GM21390 (cell line): ENCODE results near the gene CYP2D6.

Experiments used
- ATAC-seq: cut with Tn5 transposase; IDR thresholded peaks from one replicate; pipeline ENCODE4 v1.9.1; 2021; ENCODE audit not compliant: unreplicated experiment

The CYP2D6 gene

DNA sequence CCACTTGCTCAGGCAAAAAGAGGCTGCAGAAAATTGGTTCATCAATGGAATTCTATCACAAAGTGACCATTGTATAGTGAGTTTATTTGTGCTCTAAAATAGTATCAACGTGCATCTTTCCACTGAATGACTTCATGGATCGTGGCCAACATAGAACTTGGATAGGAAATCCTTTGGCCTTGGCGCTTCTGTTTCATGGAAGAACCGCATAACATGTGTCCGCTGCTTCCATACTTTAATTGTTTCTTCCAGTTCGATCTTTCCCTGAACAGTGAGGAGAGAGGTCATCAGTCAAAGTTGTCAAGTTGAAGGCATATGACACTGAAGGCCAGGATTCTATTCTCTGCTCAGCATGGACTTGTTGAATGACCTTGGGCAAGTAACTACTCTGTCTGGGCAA, 44.6 kb downstream of the CYP2D6 start:
- ATAC-seq, result no peak

DNA sequence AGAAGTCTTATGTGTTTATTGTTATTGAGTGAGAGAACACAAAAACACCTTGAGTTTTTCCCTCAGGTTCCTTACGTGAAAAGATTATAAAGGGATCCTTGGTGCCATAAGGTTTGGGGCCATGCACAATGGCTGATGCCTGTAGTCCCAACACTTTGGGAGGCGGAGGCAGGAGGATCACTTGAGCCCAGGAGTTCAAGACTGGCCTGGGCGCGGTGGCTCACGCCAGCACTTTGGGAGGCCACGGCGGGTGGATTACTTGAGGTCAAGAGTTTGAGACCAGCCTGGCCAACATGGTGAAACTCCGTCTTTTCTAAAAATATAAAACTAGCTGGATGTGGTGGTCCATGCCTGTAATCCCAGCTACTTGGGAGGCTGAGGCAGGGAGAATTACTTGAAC, 45.7 kb downstream of the CYP2D6 start:
- ATAC-seq, result no peak

DNA sequence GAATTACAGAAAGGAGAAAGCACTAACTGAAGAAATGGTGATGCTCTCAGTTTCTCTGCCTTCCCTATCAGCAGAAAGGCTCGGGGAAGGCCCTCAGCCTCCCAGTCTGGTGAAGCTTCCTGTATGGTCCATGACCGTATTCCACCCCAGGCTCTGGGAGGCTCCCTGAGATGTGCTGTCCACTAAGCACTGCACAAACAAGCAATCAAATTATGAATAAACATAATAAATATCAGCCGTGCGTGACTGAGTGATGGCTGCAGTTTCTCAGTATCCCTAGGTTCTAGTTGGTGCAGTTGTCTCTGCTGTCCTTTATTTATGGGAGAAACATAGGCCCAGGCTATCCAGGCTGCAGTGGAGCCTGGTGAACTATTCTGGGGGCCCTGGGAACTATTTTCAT, 47.5 kb downstream of the CYP2D6 start:
- no peak for ATAC-seq

DNA sequence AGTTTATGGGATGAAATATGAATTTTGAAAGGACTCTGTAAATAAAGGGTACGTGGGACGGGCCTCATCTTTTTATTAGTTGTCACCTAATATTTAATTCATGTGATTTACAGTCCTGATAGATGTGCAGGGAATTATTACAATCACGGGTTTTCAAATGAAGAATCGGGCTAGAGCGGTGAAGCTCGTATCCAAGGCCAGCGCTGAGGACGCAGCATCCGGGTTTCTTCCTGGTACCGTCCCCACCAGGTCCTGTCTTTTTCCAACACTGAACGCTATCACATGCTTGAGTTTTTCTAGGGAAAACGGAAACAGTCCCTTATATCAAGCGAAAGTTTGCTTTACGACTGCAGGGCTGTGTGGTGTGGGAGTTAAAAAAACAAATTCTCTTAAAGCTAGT, 50.3 kb downstream of the CYP2D6 start:
- ATAC-seq, result no peak

DNA sequence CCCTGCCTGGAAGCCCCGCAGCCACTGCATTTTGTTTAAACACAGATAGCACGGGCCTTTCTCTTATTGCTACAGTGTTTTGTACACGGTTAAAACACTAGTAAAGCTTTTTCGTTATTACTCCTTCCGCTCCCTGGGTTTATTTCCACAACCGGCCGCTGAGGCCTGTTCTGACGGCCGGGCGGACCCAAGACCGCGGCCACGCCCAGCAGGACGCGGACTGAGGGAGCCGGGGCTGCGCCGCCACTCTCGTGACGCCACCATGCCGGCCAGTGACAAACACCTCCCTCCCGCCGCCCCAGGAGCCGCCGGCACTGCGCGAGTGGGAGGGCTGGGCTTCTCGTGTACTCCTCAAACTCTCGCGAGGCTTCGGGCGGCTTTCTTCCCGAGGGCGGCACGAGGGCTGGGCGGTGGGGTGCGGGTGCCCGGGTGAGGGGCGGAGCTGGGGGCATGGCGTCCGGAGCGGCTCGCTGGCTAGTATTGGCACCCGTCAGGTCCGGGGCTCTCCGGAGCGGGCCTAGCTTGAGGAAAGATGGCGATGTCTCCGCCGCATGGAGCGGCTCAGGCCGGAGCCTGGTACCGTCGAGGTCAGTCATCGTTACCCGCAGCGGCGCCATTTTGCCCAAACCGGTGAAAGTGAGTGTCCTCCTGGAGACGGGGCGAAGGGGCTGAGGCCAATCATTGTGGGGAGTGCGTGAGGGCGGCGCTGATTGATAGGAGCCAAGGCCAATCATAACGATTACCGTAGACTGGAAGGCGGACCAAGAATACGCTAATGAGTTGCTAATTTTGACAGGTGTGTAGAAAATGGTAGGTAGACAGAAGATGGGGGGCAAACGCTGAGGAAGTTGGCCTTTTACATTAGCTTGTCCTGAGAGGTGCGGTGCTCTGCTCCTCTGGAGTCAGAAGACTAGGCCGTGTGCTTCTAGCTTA, 51.0 kb downstream of the CYP2D6 start, which contains the start of gene SMDT1:
Gene SMDT1 (plus strand): TSS at position 382 of the 933 bp plus-strand sequence. CDS start 69 bp downstream, at position 451.
- peak; percentile 78 for ATAC-seq

DNA sequence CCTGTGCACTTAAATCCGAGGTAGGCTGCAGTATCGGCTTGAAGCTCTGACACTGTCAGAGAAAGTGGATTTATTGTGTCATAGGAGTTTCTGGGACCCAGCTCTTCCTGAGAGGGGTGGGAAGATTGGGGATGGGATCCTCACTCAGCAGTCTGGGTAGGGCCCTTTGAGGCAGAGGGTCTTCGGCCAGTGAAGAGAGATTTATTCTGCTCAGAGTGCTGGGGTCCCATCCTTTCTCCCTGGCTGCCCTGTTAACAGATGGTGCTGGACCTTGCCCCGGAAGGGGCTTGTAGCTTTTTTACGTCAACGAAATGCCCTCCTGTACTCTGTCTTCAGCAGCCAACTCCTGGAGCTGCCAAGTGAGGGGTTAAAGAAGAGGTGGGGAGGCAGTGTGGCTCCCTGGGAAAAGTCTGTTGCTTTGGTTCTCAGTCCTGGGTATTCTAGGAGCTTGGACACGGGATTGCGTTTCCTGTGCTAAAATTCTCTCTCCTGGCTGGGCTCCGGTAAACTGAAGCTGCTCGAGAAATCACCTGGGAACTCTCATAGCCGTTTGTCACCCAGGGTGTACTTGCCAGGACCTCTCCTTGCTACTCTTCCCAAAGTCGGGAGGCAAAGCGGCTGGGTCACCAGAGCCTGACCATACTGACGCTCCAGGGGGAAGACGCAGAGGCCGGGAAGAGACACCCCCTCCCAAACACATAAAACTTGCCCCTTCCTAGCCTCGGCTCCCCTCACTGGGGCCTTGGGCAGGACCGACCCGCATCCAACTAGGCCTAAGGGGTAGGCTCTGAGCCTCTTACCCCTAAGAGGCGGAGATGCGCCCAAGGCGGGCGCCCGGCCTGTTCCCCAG, 51.9 kb downstream of the CYP2D6 start:
- ATAC-seq, result no peak

DNA sequence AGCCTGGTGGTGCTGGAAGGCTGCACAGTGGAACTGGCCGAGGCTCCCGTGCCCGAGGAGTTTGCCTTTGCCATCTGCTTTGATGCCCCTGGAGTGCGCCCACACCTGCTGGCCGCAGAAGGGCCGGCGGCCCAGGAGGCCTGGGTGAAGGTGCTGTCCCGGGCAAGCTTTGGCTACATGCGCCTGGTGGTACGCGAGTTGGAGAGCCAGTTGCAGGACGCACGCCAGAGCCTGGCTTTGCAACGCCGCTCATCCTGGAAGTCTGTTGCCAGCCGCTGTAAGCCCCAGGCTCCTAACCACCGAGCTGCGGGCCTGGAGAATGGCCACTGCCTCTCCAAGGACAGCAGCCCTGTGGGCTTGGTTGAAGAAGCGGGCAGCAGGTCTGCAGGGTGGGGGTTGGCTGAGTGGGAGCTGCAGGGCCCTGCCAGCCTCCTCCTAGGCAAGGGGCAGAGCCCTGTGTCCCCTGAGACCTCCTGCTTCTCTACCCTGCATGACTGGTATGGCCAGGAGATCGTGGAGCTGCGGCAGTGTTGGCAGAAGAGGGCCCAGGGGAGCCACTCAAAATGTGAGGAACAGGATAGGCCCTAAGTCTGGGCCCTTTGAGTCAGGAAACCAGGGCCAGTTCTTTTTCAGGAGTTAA, 53.0 kb downstream of the CYP2D6 start:
- ATAC-seq, result no peak

DNA sequence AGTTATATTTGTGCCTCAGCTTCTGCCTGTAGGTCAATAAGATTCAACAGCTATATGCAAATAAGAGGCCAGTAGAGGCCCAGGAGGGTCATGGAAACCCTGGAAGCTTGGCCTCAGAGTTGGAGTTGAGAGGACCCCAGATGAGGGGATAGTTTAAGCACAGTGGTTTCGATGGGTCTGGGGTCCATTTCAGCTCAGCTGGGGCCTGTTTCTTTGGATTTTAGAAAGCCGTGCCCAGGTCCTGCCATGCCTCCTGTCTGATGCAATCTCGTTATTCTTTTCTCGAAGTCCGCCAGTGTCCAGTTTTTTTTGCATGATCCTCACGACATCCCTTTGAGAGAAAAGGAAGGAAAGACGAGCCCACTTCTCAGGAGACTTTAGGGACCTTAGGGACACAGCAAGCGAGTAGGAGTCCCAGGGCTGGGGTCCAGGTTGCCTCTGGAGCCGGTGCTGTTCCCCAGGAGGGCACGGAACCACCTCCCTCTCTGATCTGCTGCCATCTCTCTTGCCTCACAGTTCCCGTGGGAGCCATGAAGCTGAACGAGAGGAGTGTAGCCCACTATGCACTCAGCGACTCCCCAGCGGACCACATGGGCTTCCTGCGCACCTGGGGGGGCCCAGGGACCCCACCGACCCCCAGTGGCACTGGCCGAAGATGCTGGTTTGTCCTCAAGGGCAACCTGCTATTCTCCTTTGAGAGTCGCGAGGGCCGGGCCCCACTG, 53.7 kb downstream of the CYP2D6 start:
- ATAC-seq, result no peak
